AG04450 (cell line): ENCODE measurements around the gene IL20. TPM values are rescaled to one million over a fixed set of nuclear protein-coding genes. Genes with fewer than 3 reads are reported as not detected.

Experiments used
- CTCF ChIA-PET: fragments of 300-600, 350-600 bp; formaldehyde crosslinking; extraction: SDS; loops from one replicate; lab custom pipeline; 2022; ENCODE audit warnings: antibody characterized with exemption, inconsistent platforms; lab: Charles Lee
- POLR2A ChIA-PET: fragments of 350-600 bp; formaldehyde crosslinking; extraction: SDS; loops from one replicate; lab custom pipeline; 2021; ENCODE audit warnings: antibody characterized with exemption, inconsistent platforms; lab: Yijun Ruan, JAX
- DNase-seq: peaks from one replicate; pipeline ENCODE4 v3.0.0-alpha.2; 2011; ENCODE audit warnings: low read depth, low spot score
- H3K27ac ChIP-seq: one replicate; pipeline ENCODE4 v1.5.1; 2012; ENCODE audit warnings: low read depth, low read length, control low read depth
- H3K27me3 ChIP-seq: one replicate; pipeline ENCODE4 v1.6.0; 2012; ENCODE audit warnings: low read length; ENCODE audit not compliant: control insufficient read depth, insufficient read depth
- H3K4me3 ChIP-seq: 2 replicates; pipeline ENCODE4 v1.5.1; 2011; ENCODE audit warnings: mild to moderate bottlenecking, low read depth, low read length, control low read depth
- H3K9me3 ChIP-seq: 2 replicates; pipeline ENCODE4 v1.5.1; 2012; ENCODE audit warnings: low read length; ENCODE audit not compliant: control insufficient read depth, insufficient read depth
- CTCF ChIP-seq: IDR thresholded peaks from 2 replicates; pipeline ENCODE4 v1.5.1; 2011; ENCODE audit warnings: low read depth, low read length, control low read depth, inconsistent platforms
- polyA plus RNA-seq: library from polyadenylated mRNA; depleted of rRNA; stranded (reverse); fragments of >200 nt; gene quantifications from 2 replicates; pipeline ENCODE4 v1.2.3, GENCODE V29; 2011

Gene IL20
- polyA plus RNA-seq, 1 experiment, result not detected

- H3K9me3 ChIP-seq, result peaks cover 8% of the 10 kb centered on the region; the same call in 1 of the 2 replicates
- no peak for TF ChIP-seq CTCF
- peak; percentile 77 for DNase-seq
- H3K27ac ChIP-seq, result peak overlapping the region; percentile 68
- H3K4me3 ChIP-seq, result no peak overlapping the region
- no peaks in the 10 kb centered on the region for H3K27me3 ChIP-seq
- ChIA-PET POLR2A (no interaction called here), CTCF (interaction anchor here (0.8 to 4.9 kb wide), 7 partner anchors 27 to 275 kb away, joined by 3 to 50 read pairs (median 4); partner anchors contain the start of gene IL20)
Observed at GRCh38 chr1:206905295-206906164, 40.1 kb downstream of the IL20 start.

GRCh38 chr1:206907304-206907991 lies 42.0 kb downstream of the IL20 start:
- peaks cover 8% of the 10 kb centered on the region; the same call in 1 of the 2 replicates for H3K9me3 ChIP-seq
- no peak for DNase-seq
- H3K27ac ChIP-seq, result no peak overlapping the region
- POLR2A ChIA-PET, result interaction anchor here (0.6 to 1.0 kb wide), 2 partner anchors 12 to 37 kb away, joined by 5 read pairs; no protein-coding TSS in a partner anchor
- H3K27me3 ChIP-seq, result no peaks in the 10 kb centered on the region
- no peak overlapping the region for H3K4me3 ChIP-seq
- CTCF ChIA-PET, result interaction anchor here (0.8 to 4.9 kb wide), 8 partner anchors 42 to 274 kb away, joined by 4 to 50 read pairs (median 8); partner anchors contain the start of gene IL20
- peak; percentile 19 for TF ChIP-seq CTCF

DNA sequence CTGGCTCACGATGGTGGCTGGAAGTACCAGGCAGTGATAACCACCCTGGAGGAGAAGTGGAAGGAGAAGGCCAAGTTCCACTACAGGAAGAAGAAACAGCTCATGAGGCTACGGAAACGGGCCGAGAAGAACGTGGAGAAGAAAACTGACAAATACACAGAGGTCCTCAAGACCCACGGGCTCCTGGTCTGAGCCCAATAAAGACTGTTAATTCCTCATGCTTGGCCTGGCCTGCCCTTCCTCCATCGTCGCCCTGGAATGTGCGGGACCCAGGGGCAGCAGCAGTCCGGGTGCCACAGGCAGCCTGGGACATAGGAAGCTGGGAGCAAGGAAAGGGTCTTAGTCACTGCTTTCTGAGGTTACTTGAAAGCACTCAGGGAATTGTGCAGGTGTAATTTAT lies 42.6 kb downstream of the IL20 start:
- TF ChIP-seq CTCF, result no peak
- no peaks in the 10 kb centered on the region for H3K27me3 ChIP-seq
- H3K4me3 ChIP-seq, result no peak overlapping the region
- peaks cover 8% of the 10 kb centered on the region; the same call in 1 of the 2 replicates for H3K9me3 ChIP-seq
- no peak overlapping the region for H3K27ac ChIP-seq
- no peak for DNase-seq
- ChIA-PET POLR2A (interaction anchor here (1.0 kb wide), 1 partner anchor 12 kb away, joined by 5 read pairs; no protein-coding TSS in a partner anchor), CTCF (interaction anchor here (0.6 to 4.9 kb wide), 11 partner anchors 20 to 277 kb away, joined by 3 to 50 read pairs (median 7); partner anchors contain the start of gene IL20)

- no peak for TF ChIP-seq CTCF
- H3K27me3 ChIP-seq, result peaks cover 6% of the 10 kb centered on the region
- H3K9me3 ChIP-seq, result peaks cover 8% of the 10 kb centered on the region; the same call in 1 of the 2 replicates
- H3K4me3 ChIP-seq, result peak overlapping the region; percentile 58
- no peak overlapping the region for H3K27ac ChIP-seq
- ChIA-PET CTCF (interaction anchor here (0.6 to 4.9 kb wide), 21 partner anchors 9 to 296 kb away, joined by 3 to 50 read pairs (median 5); partner anchors contain the start of gene IL20), POLR2A (interaction anchor here (1.1 kb wide), 1 partner anchor 63 kb away, joined by 4 read pairs; no protein-coding TSS in a partner anchor)
- DNase-seq, result no peak
Observed at GRCh38 chr1:206909161-206909882, 43.9 kb downstream of the IL20 start.
